Liver (tissue), 9 donors: ENCODE results near the gene INPP4A. TPM values are rescaled to one million over a fixed set of nuclear protein-coding genes. Genes with fewer than 3 reads are reported as not detected.

Experiments used
- DNase-seq: peaks from one replicate; pipeline ENCODE4 v3.0.0-alpha.2; 2017; ENCODE audit warnings: low spot score
- H3K27ac ChIP-seq, 2 donors: one replicate each; pipeline ENCODE4 v1.7.0; 2013; ENCODE audit warnings: inconsistent platforms in 2 of 2, low read length in 2 of 2, control low read depth in 1 of 2, low read depth in 1 of 2, mild to moderate bottlenecking in 1 of 2
- H3K27me3 ChIP-seq, 4 donors: one replicate each; pipeline versions ENCODE4 v1.6.1 to v1.7.0; 2013; ENCODE audit warnings: low read length in 3 of 4, inconsistent platforms in 1 of 4, mild to moderate bottlenecking in 1 of 4, moderate library complexity in 1 of 4; ENCODE audit not compliant: control insufficient read depth in 4 of 4, insufficient read depth in 4 of 4
- H3K36me3 ChIP-seq, 4 donors: one replicate each; pipeline versions ENCODE4 v1.6.1 to v1.7.0; 2013; ENCODE audit warnings: low read length in 3 of 4, mild to moderate bottlenecking in 3 of 4, low read depth in 1 of 4, moderate library complexity in 1 of 4; ENCODE audit not compliant: control insufficient read depth in 4 of 4, insufficient read depth in 3 of 4
- H3K4me1 ChIP-seq, 4 donors: one replicate each; pipeline versions ENCODE4 v1.6.1 to v1.7.0; 2013; ENCODE audit warnings: low read length in 3 of 4, mild to moderate bottlenecking in 3 of 4, moderate library complexity in 1 of 4; ENCODE audit not compliant: control insufficient read depth in 4 of 4, insufficient read depth in 4 of 4
- H3K4me3 ChIP-seq, 3 donors: one replicate each; pipeline versions ENCODE4 v1.6.1 to v1.7.0; 2013; ENCODE audit warnings: low read length in 3 of 3, control low read depth in 1 of 3, low read depth in 1 of 3, mild to moderate bottlenecking in 1 of 3
- H3K9ac ChIP-seq, 2 donors: one replicate each; pipeline ENCODE4 v1.7.0; 2013; ENCODE audit warnings: low read length in 2 of 2, mild to moderate bottlenecking in 2 of 2, moderate library complexity in 2 of 2, control low read depth in 1 of 2, low read depth in 1 of 2
- H3K9me3 ChIP-seq, 4 donors: one replicate each; pipeline versions ENCODE4 v1.6.1 to v1.7.0; 2013; ENCODE audit warnings: low read length in 3 of 4; ENCODE audit not compliant: control insufficient read depth in 4 of 4
- ATF3 ChIP-seq: IDR thresholded peaks from 2 replicates; pipeline ENCODE4 v1.6.1; 2016; ENCODE audit warnings: antibody characterized with exemption
- CTCF ChIP-seq: fragments of 150-350 bp; IDR thresholded peaks from 2 replicates; pipeline ENCODE4 v1.5.1; 2017; ENCODE audit warnings: improper control_type of control experiment, low read depth, low read length; ENCODE audit not compliant: missing input control
- EGR1 ChIP-seq, 2 donors: IDR thresholded peaks; 2 replicates each; pipeline ENCODE4 v1.6.1; 2016 to 2018; ENCODE audit warnings: antibody characterized with exemption in 2 of 2, low read depth in 2 of 2
- FOXA1 ChIP-seq: IDR thresholded peaks from 2 replicates; pipeline ENCODE4 v1.6.1; 2016; ENCODE audit warnings: antibody characterized with exemption
- FOXA2 ChIP-seq: IDR thresholded peaks from 2 replicates; pipeline ENCODE4 v1.6.1; 2016; ENCODE audit warnings: antibody characterized with exemption
- GABPA ChIP-seq, 2 donors: IDR thresholded peaks in 1 of 2; conservative IDR thresholded peaks in 1 of 2; 2 replicates each; pipeline ENCODE4 v1.6.1; 2016; ENCODE audit warnings: antibody characterized with exemption in 2 of 2, mild to moderate bottlenecking in 1 of 2, moderate library complexity in 1 of 2
- HNF4A ChIP-seq, 2 donors: conservative IDR thresholded peaks; 2 replicates each; pipeline ENCODE4 v1.6.1; 2016; ENCODE audit warnings: antibody characterized with exemption in 2 of 2, mild to moderate bottlenecking in 2 of 2
- HNF4G ChIP-seq: IDR thresholded peaks from 2 replicates; pipeline ENCODE4 v1.6.1; 2016; ENCODE audit warnings: antibody characterized with exemption
- JUND ChIP-seq, 2 donors: IDR thresholded peaks; 2 replicates each; pipeline ENCODE4 v1.6.1; 2016; ENCODE audit warnings: antibody characterized with exemption in 2 of 2
- MAX ChIP-seq: IDR thresholded peaks from 2 replicates; pipeline ENCODE4 v1.6.1; 2016; ENCODE audit warnings: antibody characterized with exemption
- NR2F2 ChIP-seq: IDR thresholded peaks from 2 replicates; pipeline ENCODE4 v1.6.1; 2016; ENCODE audit warnings: antibody characterized with exemption
- RAD21 ChIP-seq, 2 donors: IDR thresholded peaks; 2 replicates each; pipeline ENCODE4 v1.6.1; 2016; ENCODE audit warnings: antibody characterized with exemption in 2 of 2, mild to moderate bottlenecking in 2 of 2
- REST ChIP-seq: IDR thresholded peaks from 2 replicates; pipeline ENCODE4 v1.6.1; 2016; ENCODE audit warnings: antibody characterized with exemption, mild to moderate bottlenecking
- RXRA ChIP-seq, 2 donors: IDR thresholded peaks; 2 replicates each; pipeline ENCODE4 v1.6.1; 2017 to 2018; ENCODE audit warnings: antibody characterized with exemption in 2 of 2, mild to moderate bottlenecking in 1 of 2
- SP1 ChIP-seq: IDR thresholded peaks from 2 replicates; pipeline ENCODE4 v1.6.1; 2018; ENCODE audit warnings: antibody characterized with exemption, mild to moderate bottlenecking
- TAF1 ChIP-seq: conservative IDR thresholded peaks from 2 replicates; pipeline ENCODE4 v1.6.1; 2016; ENCODE audit warnings: antibody characterized with exemption, mild to moderate bottlenecking
- YY1 ChIP-seq: IDR thresholded peaks from 2 replicates; pipeline ENCODE4 v1.6.1; 2016; ENCODE audit warnings: antibody characterized with exemption, mild to moderate bottlenecking
- ZBTB33 ChIP-seq: IDR thresholded peaks from 2 replicates; pipeline ENCODE4 v1.6.1; 2016; ENCODE audit warnings: antibody characterized with exemption
- WGBS: extraction: QIAGEN DNeasy Blood & Tissue Kit; methylation state at CpG from one replicate; pipeline ENCODE4 v1.1.7; 2013; 5-methylcytosine and 5-hydroxymethylcytosine counted together
- polyA plus RNA-seq, 2 donors: library from polyadenylated mRNA; stranded (reverse) in 1 of 2; unstranded in 1 of 2; fragments of 200-250 nt in 1 of 2; fragments of >200 nt in 1 of 2; fragmentation: Nextera tagmentation in 1 of 2; extraction: Ambion mirVana in 1 of 2; gene quantifications; one replicate each; pipeline versions ENCODE4 v1.2.1 to v1.2.3, GENCODE V29; 2013 to 2015
- total RNA-seq, 2 donors: library from RNA; depleted of rRNA; stranded (reverse); fragments of >200 nt; gene quantifications; one replicate each; pipeline ENCODE4 v1.2.3, GENCODE V29; 2014
- donor health status: healthy.
- donor health status: healthy.
- donor health status: healthy.
- donor health status: healthy.
- donor health status: healthy.

INPP4A gene
- total and polyA plus RNA-seq, 4 donors, result 2.9 to 14.9 (median 7.2) TPM

- no peaks in the 10 kb centered on the region for H3K9me3 ChIP-seq
- peak overlapping the region; percentile 58 to 60 for H3K27ac ChIP-seq
- 76% methylated on average over 6 of the region's 6 CpGs for WGBS
- peaks cover 0 to 9% (median 6%) of the 10 kb centered on the region in 4 donors for H3K4me1 ChIP-seq
- no peak overlapping the region for H3K4me3 ChIP-seq
- H3K9ac ChIP-seq, result no peak overlapping the region
- no peaks in the 10 kb centered on the region for H3K27me3 ChIP-seq
- no peaks in the 10 kb centered on the region for H3K36me3 ChIP-seq
- TF ChIP-seq RXRA (IDR thresholded peaks at IDR 0.05) (peak; percentile 64 to 70), ATF3 (no peak), NR2F2 (peak; percentile 84), REST (no peak)
- no peak for DNase-seq
Measured at GRCh38 chr2:98454500-98455235, 10.0 kb downstream of the INPP4A start.

GRCh38 chr2:98455494-98455976, 10.9 kb downstream of the INPP4A start:
- Histone ChIP-seq H3K4me3 (no peak overlapping the region), H3K4me1 (peaks cover 0 to 9% (median 6%) of the 10 kb centered on the region in 4 donors), H3K9me3 (no peaks in the 10 kb centered on the region), H3K27ac (peak overlapping the region; percentile 48 to 58), H3K9ac (no peak overlapping the region), H3K36me3 (no peaks in the 10 kb centered on the region), H3K27me3 (no peaks in the 10 kb centered on the region)
- TF ChIP-seq YY1, result no peak
- no peak for TF ChIP-seq RXRA (IDR thresholded peaks at IDR 0.05)
- no peak for TF ChIP-seq TAF1
- no peak for TF ChIP-seq RAD21 (IDR thresholded peaks at IDR 0.05)
- no peak for TF ChIP-seq SP1
- TF ChIP-seq MAX, result no peak
- no peak for TF ChIP-seq HNF4A (conservative IDR thresholded peaks at IDR 0.05)
- no peak for TF ChIP-seq REST
- no peak for TF ChIP-seq FOXA1
- TF ChIP-seq ZBTB33, result no peak
- TF ChIP-seq HNF4G, result no peak
- no peak for TF ChIP-seq FOXA2
- TF ChIP-seq EGR1 (IDR thresholded peaks at IDR 0.05; ENCODE audit: low read depth in 2 of 2), result no peak
- no peak for TF ChIP-seq CTCF
- TF ChIP-seq NR2F2, result no peak
- TF ChIP-seq JUND (IDR thresholded peaks at IDR 0.05), result no peak
- TF ChIP-seq GABPA (IDR thresholded peaks at IDR 0.05 in 1 of 2, conservative IDR thresholded peaks at IDR 0.05 in 1 of 2), result no peak
- no peak for TF ChIP-seq ATF3
- no peak for DNase-seq
- 72% methylated on average over 4 of the region's 4 CpGs for WGBS
